Activated CD4-positive, alpha-beta T cell treated with anti-CD3 and anti-CD28 coated beads, Interleukin-2, Interleukin-4, amounts not matched to agents 100 ng/mL and 50 ng/mL, durations not matched to agents 16 hours and 8 hours (primary cell): ENCODE measurements around the gene MAP4.

Source experiments
- DNase-seq: peaks from one replicate; pipeline ENCODE4 v3.0.0-alpha.2; 2020; ENCODE audit warnings: low spot score

MAP4 gene

DNA sequence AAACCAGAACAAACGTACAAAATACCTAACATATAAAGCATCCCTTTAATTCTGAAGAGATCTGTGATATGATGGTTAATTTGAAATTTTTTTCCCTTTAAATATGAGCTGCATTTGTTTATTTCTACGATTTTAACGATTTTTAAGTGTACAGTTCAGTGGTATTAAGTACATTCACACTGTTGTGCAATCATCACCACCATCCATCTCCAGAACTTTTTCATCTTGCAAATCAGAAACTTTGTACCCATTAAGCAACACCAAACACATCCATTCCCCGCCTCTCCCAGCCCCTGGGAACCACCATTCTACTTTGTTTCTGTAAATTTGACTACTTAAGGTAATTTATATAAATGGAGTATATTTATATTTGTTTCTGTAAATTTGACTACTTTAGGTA is 51.5 kb downstream of the MAP4 start:
- DNase-seq: no peak

GRCh38 chr3:47961815-47962606 is 54.2 kb downstream of the MAP4 start:
- peak; percentile 5 for DNase-seq

- no peak for DNase-seq
These were observed 55.2 kb downstream of the MAP4 start for GRCh38 chr3:47961036-47961435.

DNA sequence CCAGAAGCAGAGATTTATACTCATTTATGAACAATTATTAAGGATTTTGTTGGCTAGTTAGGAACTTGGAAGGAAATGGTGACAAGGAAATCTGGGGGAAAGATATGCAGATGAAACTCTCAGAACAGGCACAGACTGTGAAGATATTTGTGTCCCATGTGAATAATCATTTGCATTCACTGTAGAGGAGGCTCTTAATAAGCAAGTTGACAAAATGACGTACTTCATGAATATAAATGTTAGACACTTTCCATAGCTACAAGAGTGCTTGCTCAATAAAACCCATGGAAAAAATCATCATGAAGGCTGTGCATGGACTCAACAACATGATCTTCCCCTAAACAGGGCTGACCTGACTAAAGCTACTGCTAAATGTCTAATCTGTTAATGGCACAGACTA is 59.7 kb downstream of the MAP4 start:
- DNase-seq: no peak

- DNase-seq: no peak
These were observed 61.6 kb downstream of the MAP4 start for GRCh38 chr3:47954567-47954966.

DNA sequence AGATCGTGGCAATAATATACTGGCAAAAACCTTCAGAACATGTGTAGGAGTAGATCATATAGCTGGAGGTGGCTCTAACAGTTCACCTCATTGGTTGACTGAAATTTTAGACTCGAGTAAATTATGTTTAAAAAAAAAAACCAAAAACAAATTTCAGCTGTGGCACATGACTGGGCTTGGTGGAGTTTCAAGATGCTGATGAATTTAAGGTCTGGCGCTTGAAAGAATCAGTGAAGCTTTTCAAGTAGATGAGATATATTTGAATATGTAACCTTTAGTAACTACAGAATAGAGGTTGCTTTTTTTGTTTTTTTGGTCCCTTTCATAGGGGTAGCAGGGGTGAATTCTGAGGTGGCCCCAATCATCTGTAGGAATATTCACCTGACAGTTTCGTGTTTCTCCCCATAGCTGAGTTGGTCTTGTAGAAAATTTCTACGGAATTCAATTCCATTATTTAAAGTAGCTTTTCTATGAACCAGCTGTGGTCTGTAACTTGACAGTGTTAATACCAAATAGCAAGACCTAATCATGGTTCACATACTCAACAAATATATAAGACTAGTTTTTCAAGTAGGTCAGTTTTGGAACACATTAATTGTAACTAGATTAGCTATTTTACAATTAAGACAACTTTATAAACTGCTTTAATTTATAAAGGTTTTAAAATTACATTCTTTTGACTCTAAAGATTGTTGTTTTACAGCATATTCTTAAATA is 65.6 kb downstream of the MAP4 start:
- DNase-seq: no peak

- no peak for DNase-seq
These were observed 66.2 kb downstream of the MAP4 start for GRCh38 chr3:47949979-47950378.

DNA sequence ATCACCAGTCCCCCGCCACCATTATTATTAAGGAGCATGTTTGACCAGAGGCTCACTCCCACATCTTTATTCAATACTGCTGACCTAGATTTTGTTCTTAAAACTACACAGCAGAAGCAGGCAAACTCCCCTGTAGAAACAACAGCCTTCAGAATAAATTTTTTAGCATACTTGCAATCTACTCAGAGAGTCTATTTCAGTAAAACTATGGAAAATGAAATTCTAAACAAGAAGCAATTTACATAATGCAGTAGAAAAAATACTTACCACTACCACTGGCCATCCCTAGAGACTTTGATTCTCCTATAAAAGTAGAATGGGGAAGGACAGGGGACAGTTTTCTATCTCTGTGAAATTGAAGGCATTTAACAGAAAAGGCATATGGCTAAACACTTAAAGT is 76.0 kb downstream of the MAP4 start:
- DNase-seq: no peak

DNA sequence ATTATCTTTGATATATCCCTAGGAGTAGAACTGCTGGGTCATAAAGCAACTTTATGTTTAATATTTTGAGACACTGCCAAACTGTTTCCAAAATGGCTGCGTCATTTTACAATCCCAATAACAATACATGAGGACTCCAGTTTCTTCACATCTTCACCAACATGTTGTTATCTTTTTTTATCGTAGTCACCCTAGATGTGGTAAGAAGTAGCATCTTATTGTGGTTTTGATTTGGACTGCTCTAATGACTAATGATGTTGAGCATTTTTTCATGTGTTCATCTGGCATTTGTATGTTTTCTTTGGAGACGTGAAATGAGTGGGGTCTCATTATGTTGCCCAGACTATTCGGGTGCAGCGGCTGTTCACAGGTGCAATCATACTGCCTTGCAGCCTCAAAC is 83.8 kb downstream of the MAP4 start:
- DNase-seq: no peak

- DNase-seq: no peak
These were observed 85.2 kb downstream of the MAP4 start for GRCh38 chr3:47930979-47931378.

- no peak for DNase-seq
These were observed 99.5 kb downstream of the MAP4 start for GRCh38 chr3:47916696-47917095.

GRCh38 chr3:47916201-47916600 is 100.0 kb downstream of the MAP4 start:
- no peak for DNase-seq

DNA sequence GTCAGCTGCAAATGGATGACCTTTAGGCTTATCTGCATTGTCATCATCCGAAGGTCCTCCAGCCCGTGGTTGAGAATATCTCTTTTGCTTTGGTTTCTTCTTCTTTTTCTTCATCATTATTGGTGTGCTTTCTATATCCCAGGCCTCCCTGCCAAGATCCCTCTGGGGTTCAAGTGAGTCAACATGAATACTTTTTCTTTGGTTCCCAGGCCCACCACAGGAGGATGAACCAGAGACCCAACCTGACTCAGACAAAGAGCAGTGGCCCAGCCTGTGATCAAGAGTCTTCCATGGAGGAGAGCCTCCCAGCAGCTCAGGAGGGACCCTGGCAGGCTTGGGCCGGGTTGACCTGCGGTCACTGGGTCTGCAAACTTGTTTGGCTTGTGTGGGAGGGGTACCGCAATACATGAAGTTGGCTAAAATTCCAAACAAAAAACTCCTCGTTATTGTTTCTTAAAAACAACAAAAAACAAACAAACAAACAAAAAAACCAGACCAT is 104.2 kb downstream of the MAP4 start:
- no peak for DNase-seq

- no peak for DNase-seq
These were observed 105.3 kb downstream of the MAP4 start for GRCh38 chr3:47910777-47911440.

DNA sequence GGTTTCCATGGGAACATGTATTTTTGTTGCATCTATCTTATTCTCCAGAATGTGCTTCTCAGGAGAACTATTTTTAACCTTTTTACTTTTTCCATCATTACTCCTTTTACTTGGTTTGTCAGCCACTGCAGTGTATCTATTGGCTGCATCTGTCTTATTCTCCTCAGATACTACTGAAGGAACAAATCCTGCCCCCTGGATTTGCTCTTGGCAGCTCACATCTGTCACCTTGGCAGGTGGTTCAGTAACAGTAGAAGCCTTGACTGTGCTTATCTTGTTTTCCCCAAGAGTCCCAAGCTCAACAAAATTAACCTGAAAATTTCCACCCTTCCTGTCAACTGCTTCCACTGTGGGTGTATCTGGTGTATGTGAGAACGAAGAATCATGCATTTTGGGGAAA is 106.0 kb downstream of the MAP4 start:
- no peak for DNase-seq

GRCh38 chr3:47909607-47910006 is 106.6 kb downstream of the MAP4 start:
- DNase-seq: no peak

GRCh38 chr3:47908744-47909143 is 107.5 kb downstream of the MAP4 start:
- DNase-seq: no peak

GRCh38 chr3:47907784-47908183 is 108.4 kb downstream of the MAP4 start:
- no peak for DNase-seq

GRCh38 chr3:47902746-47903145 is 113.5 kb downstream of the MAP4 start:
- DNase-seq: no peak

DNA sequence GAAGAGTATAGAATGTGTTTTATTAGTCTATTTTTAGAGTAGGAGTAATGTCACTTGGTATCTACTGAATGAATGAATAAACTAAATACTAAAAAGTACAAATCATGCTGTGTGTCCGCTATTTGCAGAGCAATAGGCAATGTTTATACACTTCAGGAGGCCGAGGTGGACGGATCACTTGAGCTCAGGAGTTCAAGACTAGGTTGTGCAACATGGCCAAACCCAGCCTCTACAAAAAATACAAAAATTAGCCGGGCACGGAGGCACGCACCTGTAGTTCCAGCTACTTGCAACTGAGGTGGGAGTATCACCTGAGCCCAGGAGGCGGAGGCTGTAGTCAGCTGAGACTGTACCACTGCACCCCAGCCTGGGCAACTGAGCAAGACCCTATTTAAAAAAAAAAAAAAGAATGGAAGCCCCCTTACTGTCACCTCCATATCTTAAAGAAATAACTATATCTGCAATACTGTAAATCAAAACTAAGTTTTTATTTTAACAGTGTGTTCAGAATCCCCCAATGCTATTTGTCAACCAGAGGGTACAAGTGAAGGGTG is 114.9 kb downstream of the MAP4 start:
- no peak for DNase-seq

DNA sequence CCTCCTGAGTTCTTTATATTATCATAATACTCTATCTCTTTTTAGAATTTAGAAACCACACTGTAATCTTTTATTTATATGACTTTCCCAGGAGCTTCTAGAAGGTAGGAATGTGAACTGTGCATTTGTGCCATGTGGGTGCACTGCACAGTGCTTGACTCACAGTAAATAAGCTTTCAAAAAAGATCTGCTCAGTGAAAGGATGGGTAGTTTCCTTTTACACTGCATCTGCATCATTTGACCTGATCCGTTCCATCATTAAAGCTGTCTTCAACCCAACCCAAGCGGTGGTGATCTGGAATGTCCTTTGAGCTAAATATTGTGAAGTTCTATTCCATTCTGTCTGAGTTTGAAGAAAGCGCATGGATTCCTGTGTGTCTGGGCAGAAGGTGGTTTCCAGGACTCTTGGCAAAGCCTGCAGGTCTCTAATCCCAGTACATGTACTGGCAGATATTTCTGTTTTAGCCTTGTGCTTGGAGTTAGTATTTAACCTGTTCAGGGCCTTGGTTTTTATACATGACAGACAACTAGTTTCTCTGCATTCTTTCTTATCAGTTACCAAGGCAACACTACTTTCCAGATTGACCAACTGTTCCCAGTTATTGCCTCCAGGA is 116.6 kb downstream of the MAP4 start:
- no peak for DNase-seq

GRCh38 chr3:47897954-47898353 is 118.3 kb downstream of the MAP4 start:
- no peak for DNase-seq
